Dedifferentiated amniotic fluid mesenchymal stem cell (primary cell): ENCODE data around the gene CYLD.

Experiments
- DNase-seq: peaks from one replicate; pipeline ENCODE4 v3.0.0-alpha.2; 2016; ENCODE audit errors: extremely low spot score

The CYLD gene

GRCh38 chr16:50741781-50742575 is at the start of gene CYLD:
CYLD (plus strand) TSS chr16:50742086; CDS start chr16:50749699, 7,613 bp downstream.
- peak; percentile 100 for DNase-seq

DNA sequence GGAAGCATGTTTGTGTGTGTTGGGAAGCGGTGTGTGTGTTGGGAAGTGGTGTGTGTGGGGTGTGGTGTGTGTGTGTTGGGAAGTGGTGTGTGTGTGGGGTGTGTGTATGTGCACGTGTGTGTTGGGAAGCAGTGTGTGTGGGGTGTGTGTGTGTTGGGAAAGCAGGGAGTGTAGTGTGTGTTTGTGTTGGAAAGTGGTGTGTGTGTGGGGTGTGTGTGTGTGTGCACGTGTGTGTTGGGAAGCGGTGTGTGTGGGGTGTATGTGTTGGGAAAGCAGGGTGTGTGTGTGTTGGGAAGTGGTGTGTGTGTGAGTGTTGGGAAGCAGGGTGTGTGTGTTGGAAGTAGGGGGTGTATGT is 49.3 kb upstream of the CYLD start:
- DNase-seq: no peak

DNA sequence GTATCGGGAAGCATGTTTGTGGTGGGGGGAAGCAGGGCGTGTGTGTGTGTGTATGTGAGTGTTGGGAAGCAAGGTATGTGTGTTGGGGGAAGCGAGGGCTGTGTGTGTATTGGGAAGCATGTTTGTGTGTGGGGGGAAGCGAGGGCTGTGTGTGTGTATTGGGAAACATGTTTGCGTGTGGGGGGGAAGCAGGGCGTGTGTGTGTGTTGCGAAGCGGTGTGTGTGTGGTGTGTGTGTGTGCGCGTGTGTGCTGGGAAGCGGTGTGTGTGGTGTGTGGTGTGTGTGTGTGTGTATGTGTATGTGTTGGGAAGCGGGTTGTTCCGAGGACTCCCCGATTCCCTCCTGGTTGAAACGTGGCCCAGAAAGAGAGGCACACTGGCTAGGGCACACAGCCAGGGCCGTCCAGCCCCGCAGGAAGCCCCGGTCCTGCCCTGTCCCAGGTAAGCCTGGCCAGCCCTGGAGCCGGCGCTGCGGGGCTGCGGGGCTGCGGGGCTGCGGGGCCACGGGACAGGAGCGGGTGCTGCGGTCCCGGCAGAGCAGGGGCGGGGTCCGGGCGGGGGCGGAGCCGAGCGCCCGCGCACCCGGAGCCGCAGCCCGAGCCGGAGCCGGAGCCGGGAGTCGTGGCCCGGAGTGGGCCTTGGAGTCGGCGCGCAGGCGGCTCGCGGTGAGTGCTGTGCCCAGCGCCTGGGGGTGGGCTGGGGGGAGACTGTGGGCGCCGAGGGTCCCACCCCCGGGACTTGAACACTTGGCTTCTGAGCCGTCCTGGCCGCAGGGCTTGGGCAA is 48.7 kb upstream of the CYLD start, which contains the start of gene NOD2:
Gene NOD2, plus strand, starts transcription at position 608 of the 783 bp plus-strand sequence. CDS start 5,890 bp downstream, outside the sequence.
- DNase-seq: no peak

GRCh38 chr16:50694206-50694605 is 47.7 kb upstream of the CYLD start:
- DNase-seq: no peak

GRCh38 chr16:50695017-50696000 is 46.6 kb upstream of the CYLD start:
- no peak for DNase-seq

GRCh38 chr16:50696126-50696525 is 45.8 kb upstream of the CYLD start:
- DNase-seq: no peak

GRCh38 chr16:50696575-50697420 is 45.1 kb upstream of the CYLD start:
- no peak for DNase-seq

DNA sequence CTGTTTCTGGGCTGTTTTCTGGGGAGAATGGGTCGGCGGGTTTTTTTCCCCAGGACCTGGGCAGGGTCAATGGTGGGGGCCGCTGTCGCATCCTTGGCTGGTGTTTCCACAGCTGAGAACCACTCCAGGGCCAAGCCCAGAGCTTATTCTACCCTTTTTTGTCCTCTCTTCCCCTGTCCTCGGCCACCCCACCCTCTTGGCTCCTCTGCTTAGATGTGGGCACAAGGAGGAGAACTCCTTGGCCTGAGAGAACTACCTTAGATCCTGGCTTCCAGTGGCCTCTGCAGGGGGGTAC is 44.5 kb upstream of the CYLD start:
- DNase-seq: no peak

GRCh38 chr16:50697881-50698767 is 43.8 kb upstream of the CYLD start:
- DNase-seq: no peak

- no peak for DNase-seq
Observed at GRCh38 chr16:50699326-50700159, 42.3 kb upstream of the CYLD start.

DNA sequence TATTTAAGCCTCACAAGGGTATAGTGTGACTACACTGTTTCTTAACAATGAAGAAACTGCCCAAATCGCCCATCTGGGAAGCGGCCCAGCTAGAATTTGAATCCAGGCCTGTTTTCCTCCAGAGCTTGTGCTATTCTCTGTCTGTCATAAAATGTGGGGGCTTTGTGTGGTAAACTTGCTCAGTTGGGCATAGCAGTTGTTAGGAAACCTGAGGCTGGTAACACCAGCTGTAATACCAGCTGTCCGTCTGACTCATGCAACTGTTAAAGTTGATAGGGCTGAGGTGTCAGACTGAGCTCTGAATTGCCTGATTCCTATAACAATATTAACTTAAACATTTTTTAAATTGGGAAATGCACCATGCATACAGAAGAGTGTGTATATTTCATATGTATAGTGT is 39.2 kb upstream of the CYLD start:
- DNase-seq: no peak

GRCh38 chr16:50704245-50704644 is 37.6 kb upstream of the CYLD start:
- DNase-seq: no peak

GRCh38 chr16:50705436-50706110 is 36.3 kb upstream of the CYLD start:
- no peak for DNase-seq

DNA sequence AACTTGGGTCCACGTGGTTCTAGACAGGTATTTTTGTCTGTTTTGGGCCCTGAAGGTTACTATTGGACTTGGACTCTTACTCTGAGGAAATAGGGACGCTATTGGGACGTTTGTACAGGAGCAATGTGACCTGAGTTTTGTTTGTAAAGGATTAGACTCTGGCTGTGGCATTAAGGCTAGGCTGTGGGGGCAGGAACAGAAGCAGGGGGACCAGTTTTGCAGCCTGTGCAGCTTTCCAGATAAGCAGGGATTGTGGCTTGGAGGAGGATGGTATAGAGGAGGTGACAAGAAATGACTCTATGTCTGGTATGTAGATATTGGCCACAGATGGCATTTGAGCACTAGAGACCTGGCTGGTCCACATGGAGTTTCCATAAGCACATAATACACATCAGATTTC is 35.6 kb upstream of the CYLD start:
- no peak for DNase-seq

- DNase-seq: no peak
Observed at GRCh38 chr16:50708373-50709060, 33.4 kb upstream of the CYLD start.

DNA sequence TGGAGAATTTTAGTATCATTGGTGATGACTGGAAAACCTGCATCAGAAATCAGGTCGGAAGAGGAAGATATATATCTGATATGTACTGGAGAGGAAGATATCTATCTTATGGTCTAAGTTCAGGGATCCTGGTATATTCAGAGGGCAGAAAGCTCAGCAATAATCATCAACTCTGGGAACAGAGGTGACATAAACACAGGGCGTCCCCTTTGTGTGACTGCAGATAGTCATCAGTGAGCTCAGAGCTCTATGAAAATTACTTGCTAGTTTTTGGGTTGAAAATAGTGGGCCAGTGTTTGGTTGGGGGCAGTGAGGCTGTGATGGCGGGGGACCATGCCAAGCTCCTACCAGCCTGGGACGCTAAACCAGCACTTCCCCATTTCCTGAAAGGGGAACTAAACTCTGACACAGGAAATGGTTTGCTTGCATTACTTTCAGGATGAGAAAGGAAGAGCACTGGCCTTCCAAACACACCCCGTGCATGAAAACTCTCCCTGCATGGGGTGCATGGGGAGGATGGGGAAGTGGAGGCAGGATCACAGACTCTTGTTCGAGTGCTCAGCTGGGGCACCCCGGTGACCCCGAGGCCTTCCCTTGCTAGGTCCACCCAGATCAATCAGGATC is 32.7 kb upstream of the CYLD start:
- DNase-seq: no peak

DNA sequence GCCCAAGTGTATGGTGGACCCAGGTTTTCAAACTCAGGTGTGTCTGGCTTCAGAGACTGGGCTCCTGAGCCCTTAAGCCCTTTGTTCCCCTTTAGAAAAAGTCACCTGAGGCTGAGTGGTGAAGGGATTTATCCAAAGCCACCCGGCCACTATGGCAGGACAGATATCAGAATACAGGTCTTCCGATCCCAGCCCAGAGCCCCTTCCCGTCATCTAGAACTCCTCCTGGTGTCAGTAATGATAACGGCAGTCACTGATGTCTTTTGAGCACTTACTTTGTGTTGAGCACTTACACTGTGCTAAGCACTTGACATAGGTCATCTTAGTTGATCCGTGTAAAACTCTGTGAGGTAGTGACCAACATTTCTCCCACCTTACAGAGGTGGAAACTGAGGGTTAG is 31.9 kb upstream of the CYLD start:
- no peak for DNase-seq

- no peak for DNase-seq
Observed at GRCh38 chr16:50711040-50711439, 30.8 kb upstream of the CYLD start.
